ENCODE results near the gene TMEM178B.

TMEM178B gene

DNA sequence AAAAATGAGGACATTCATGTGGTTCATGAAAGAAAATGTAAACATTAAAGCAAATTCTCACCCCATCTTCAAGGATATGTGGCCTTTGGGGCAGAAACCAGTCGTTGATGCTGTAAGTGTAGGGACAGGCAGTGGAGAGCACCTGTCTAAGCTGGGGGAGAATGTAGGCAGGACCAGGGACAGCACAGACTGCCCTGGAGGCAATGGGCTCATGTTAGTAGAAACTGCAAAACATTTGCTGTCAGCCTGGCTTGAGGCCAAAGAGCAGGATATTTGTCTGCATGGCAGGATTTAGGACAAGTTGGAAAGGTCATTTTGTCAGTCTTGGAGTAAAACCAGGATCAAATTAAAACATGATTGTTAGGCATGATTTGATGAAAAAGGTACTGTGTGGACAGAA, 265.7 kb downstream of the TMEM178B start:
- Histone ChIP-seq H3K4me2 (ENCODE audit: low read length) (no peak overlapping the region), H3K27me3 (ENCODE audit: control insufficient read depth, low read length) (no peaks in the 10 kb centered on the region), H3K9me3 (ENCODE audit: control insufficient read depth, insufficient read depth, low read length) (0 out of 2 replicates have a peak, but pooled peaks cover 2% of the 10 kb centered on the region), H3K9me2 (replicated peaks; ENCODE audit: control insufficient read depth, low read length) (no peaks in the 10 kb centered on the region), H4K20me1 (ENCODE audit: control insufficient read depth, insufficient read depth, low read depth, low read length) (no peaks in the 10 kb centered on the region), H3K36me3 (ENCODE audit: control insufficient read depth, low read length) (no peaks in the 10 kb centered on the region), H3K79me2 (ENCODE audit: control insufficient read depth, low read length) (no peaks in the 10 kb centered on the region), H3K27ac (ENCODE audit: low read depth, low read length) (no peak overlapping the region), H3K4me3 (ENCODE audit: low read length) (no peak overlapping the region), H3F3A (ENCODE audit: control insufficient read depth, insufficient read depth) (no peaks in the 10 kb centered on the region), H3K4me1 (ENCODE audit: control insufficient read depth, low read length) (no peaks in the 10 kb centered on the region)
- TF ChIP-seq EZH2phosphoT487 (IDR thresholded peaks at IDR 0.05; ENCODE audit: borderline replicate concordance, low read length) = no peak
- no peak for TF ChIP-seq CTCF (IDR thresholded peaks at IDR 0.05; ENCODE audit: low read depth, low read length, poor library complexity, severe bottlenecking)

- TF ChIP-seq CTCF (IDR thresholded peaks at IDR 0.05; ENCODE audit: low read depth, low read length, poor library complexity, severe bottlenecking) (no peak), EZH2phosphoT487 (IDR thresholded peaks at IDR 0.05; ENCODE audit: borderline replicate concordance, low read length) (no peak)
- Histone ChIP-seq H3K9me2 (replicated peaks; ENCODE audit: control insufficient read depth, low read length) (no peaks in the 10 kb centered on the region), H3K79me2 (ENCODE audit: control insufficient read depth, low read length) (no peaks in the 10 kb centered on the region), H3K27me3 (ENCODE audit: control insufficient read depth, low read length) (no peaks in the 10 kb centered on the region), H4K20me1 (ENCODE audit: control insufficient read depth, insufficient read depth, low read depth, low read length) (no peaks in the 10 kb centered on the region), H3K27ac (ENCODE audit: low read depth, low read length) (no peak overlapping the region), H3K9me3 (ENCODE audit: control insufficient read depth, insufficient read depth, low read length) (0 out of 2 replicates have a peak, but pooled peaks cover 2% of the 10 kb centered on the region), H3F3A (ENCODE audit: control insufficient read depth, insufficient read depth) (no peaks in the 10 kb centered on the region), H3K4me3 (ENCODE audit: low read length) (no peak overlapping the region), H3K4me2 (ENCODE audit: low read length) (no peak overlapping the region), H3K36me3 (ENCODE audit: control insufficient read depth, low read length) (no peaks in the 10 kb centered on the region), H3K4me1 (ENCODE audit: control insufficient read depth, low read length) (no peaks in the 10 kb centered on the region)
Measured at GRCh38 chr7:141340991-141341390, 267.1 kb downstream of the TMEM178B start.

DNA sequence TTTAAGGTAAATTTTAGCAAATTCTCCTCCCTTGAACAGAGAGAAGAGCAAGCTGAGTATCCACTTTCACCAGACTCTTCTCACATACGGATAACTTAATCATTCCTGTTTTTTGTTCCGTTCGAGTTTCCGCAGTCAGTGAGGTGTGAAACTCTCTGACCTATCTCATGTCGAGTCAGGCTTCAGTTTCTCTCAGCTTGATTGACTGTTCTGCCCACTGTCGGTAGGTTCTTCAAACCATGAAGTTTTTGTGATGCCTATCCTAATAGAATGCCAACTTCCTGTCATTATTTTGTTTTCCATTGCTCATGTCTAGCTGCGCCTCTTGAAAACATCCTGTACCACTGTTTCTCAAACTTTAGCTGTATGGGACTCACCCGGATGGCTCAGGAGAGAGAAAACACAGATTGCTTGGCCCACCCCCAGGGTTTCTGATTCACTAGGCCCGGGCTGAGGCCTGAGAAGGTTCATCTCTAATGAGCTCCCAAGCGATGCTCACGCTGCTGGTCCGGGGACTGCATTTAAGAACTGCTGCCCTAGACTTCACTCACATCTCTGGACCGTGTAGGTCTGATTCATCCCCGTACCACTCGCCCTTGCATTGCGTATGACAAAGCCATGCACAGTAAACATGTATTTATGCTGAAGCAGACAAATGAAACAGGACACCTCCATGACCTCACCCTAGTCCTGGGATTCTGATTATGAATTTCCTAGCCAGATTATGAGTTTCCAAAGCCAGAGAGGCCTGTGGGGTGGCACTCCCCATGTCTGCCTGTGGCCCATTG, 269.0 kb downstream of the TMEM178B start:
- no peaks in the 10 kb centered on the region for H3K36me3 ChIP-seq (ENCODE audit: control insufficient read depth, low read length)
- no peak overlapping the region for H3K4me3 ChIP-seq (ENCODE audit: low read length)
- H3K9me3 ChIP-seq (ENCODE audit: control insufficient read depth, insufficient read depth, low read length) = no peaks in the 10 kb centered on the region
- no peaks in the 10 kb centered on the region for H3K4me1 ChIP-seq (ENCODE audit: control insufficient read depth, low read length)
- no peaks in the 10 kb centered on the region for H3F3A ChIP-seq (ENCODE audit: control insufficient read depth, insufficient read depth)
- H3K9me2 ChIP-seq (replicated peaks; ENCODE audit: control insufficient read depth, low read length) = no peaks in the 10 kb centered on the region
- H3K27ac ChIP-seq (ENCODE audit: low read depth, low read length) = no peak overlapping the region
- no peak overlapping the region for H3K4me2 ChIP-seq (ENCODE audit: low read length)
- no peaks in the 10 kb centered on the region for H3K79me2 ChIP-seq (ENCODE audit: control insufficient read depth, low read length)
- no peaks in the 10 kb centered on the region for H4K20me1 ChIP-seq (ENCODE audit: control insufficient read depth, insufficient read depth, low read depth, low read length)
- no peak for TF ChIP-seq EZH2phosphoT487 (IDR thresholded peaks at IDR 0.05; ENCODE audit: borderline replicate concordance, low read length)
- H3K27me3 ChIP-seq (ENCODE audit: control insufficient read depth, low read length) = no peaks in the 10 kb centered on the region; the same call in 1 of the 2 replicates

Measured in DOHH2 (cell line).